Endothelial cell (in vitro differentiated cells): ENCODE measurements around the gene IFT27. TPM values are rescaled to one million over a fixed set of nuclear protein-coding genes. Genes with fewer than 3 reads are reported as not detected.

Source experiments
- DNase-seq: peaks from one replicate; pipeline ENCODE4 v3.0.0; 2021; ENCODE audit warnings: low spot score
- H3K27ac Mint-ChIP-seq: one replicate; pipeline ENCODE4 v1.8.0; 2021; ENCODE audit warnings: mixed read lengths, inconsistent platforms; ENCODE audit not compliant: unreplicated experiment
- H3K27me3 Mint-ChIP-seq: one replicate; pipeline ENCODE4 v1.8.0; 2021; ENCODE audit warnings: mild to moderate bottlenecking, moderate library complexity, mixed read lengths, inconsistent platforms; ENCODE audit not compliant: unreplicated experiment
- H3K36me3 Mint-ChIP-seq: one replicate; pipeline ENCODE4 v1.8.0; 2021; ENCODE audit warnings: mild to moderate bottlenecking, low read depth, mixed read lengths, inconsistent platforms; ENCODE audit not compliant: unreplicated experiment
- H3K4me1 Mint-ChIP-seq: one replicate; pipeline ENCODE4 v1.8.0; 2021; ENCODE audit warnings: mild to moderate bottlenecking, mixed read lengths, inconsistent platforms; ENCODE audit not compliant: unreplicated experiment
- H3K4me3 Mint-ChIP-seq: one replicate; pipeline ENCODE4 v1.8.0; 2021; ENCODE audit warnings: mild to moderate bottlenecking, mixed read lengths, inconsistent platforms; ENCODE audit not compliant: unreplicated experiment
- H3K9me3 Mint-ChIP-seq: one replicate; pipeline ENCODE4 v1.8.0; 2021; ENCODE audit warnings: mixed read lengths, inconsistent platforms; ENCODE audit not compliant: unreplicated experiment
- CTCF ChIP-seq: fragments of 200-600 bp; sonication (generic); IDR thresholded peaks from one replicate; pipeline ENCODE4 v1.5.0; 2021; ENCODE audit warnings: antibody characterized with exemption; ENCODE audit not compliant: unreplicated experiment
- total RNA-seq: library from RNA; stranded (reverse); fragmentation: NEBNext Ultra II Directional; extraction: Animal tissue kit (Norgen Biotek cat#: 25700); gene quantifications from one replicate; pipeline ENCODE4 v1.2.1, GENCODE V29; 2021; ENCODE audit not compliant: unreplicated experiment

IFT27 gene
- total RNA-seq, 1 donor from 2014 or later = 51.1 TPM

- TF ChIP-seq CTCF = no peak
- peaks cover 2% of the 10 kb centered on the region for H3K27me3 Mint-ChIP-seq
- H3K27ac Mint-ChIP-seq = no peak overlapping the region
- peaks cover 7% of the 10 kb centered on the region for H3K36me3 Mint-ChIP-seq
- H3K9me3 Mint-ChIP-seq = no peaks in the 10 kb centered on the region
- DNase-seq = no peak
- H3K4me3 Mint-ChIP-seq = no peak overlapping the region
- no peaks in the 10 kb centered on the region for H3K4me1 Mint-ChIP-seq
Observed at GRCh38 chr22:36753916-36754315, 22.0 kb downstream of the IFT27 start.

- no peak overlapping the region for H3K27ac Mint-ChIP-seq
- no peaks in the 10 kb centered on the region for H3K4me1 Mint-ChIP-seq
- peaks cover 3% of the 10 kb centered on the region for H3K36me3 Mint-ChIP-seq
- no peak for DNase-seq
- no peak overlapping the region for H3K4me3 Mint-ChIP-seq
- H3K9me3 Mint-ChIP-seq = no peaks in the 10 kb centered on the region
- no peak for TF ChIP-seq CTCF
- peaks cover 2% of the 10 kb centered on the region for H3K27me3 Mint-ChIP-seq
Observed at GRCh38 chr22:36753120-36753802, 22.7 kb downstream of the IFT27 start.

- TF ChIP-seq CTCF = no peak
- Mint-ChIP-seq H3K4me3 (no peak overlapping the region), H3K4me1 (no peaks in the 10 kb centered on the region), H3K27me3 (peaks cover 3% of the 10 kb centered on the region), H3K36me3 (peaks cover 3% of the 10 kb centered on the region), H3K9me3 (no peaks in the 10 kb centered on the region), H3K27ac (no peak overlapping the region)
- DNase-seq = no peak
Observed at GRCh38 chr22:36746375-36746970, 29.4 kb downstream of the IFT27 start.

GRCh38 chr22:36745301-36745995, 30.5 kb downstream of the IFT27 start:
- Mint-ChIP-seq H3K36me3 (peaks cover 3% of the 10 kb centered on the region), H3K4me1 (no peaks in the 10 kb centered on the region), H3K27ac (no peak overlapping the region), H3K4me3 (no peak overlapping the region), H3K9me3 (no peaks in the 10 kb centered on the region), H3K27me3 (peaks cover 5% of the 10 kb centered on the region)
- TF ChIP-seq CTCF = no peak
- no peak for DNase-seq

- Mint-ChIP-seq H3K27me3 (peaks cover 5% of the 10 kb centered on the region), H3K27ac (no peak overlapping the region), H3K4me3 (no peak overlapping the region), H3K4me1 (no peaks in the 10 kb centered on the region), H3K9me3 (no peaks in the 10 kb centered on the region), H3K36me3 (peaks cover 3% of the 10 kb centered on the region)
- TF ChIP-seq CTCF = no peak
- no peak for DNase-seq
Observed at GRCh38 chr22:36744791-36745190, 31.1 kb downstream of the IFT27 start.
